Smooth muscle cell (in vitro differentiated cells): ENCODE measurements around the gene FKBP2. TPM values are rescaled to one million over a fixed set of nuclear protein-coding genes. Genes with fewer than 3 reads are reported as not detected.
A peak's percentile ranks its signal among the peaks of the same experiment; 100 is the strongest.

Experiments
- DNase-seq: peaks from one replicate; lab custom pipeline; 2025; ENCODE audit not compliant: unreplicated experiment; lab: John Stamatoyannopoulos, UW
- H2AFZ ChIP-seq: fragments of 200-600 bp; sonication (generic); 2 replicates; pipeline ENCODE4 v1.6.0; 2016; ENCODE audit warnings: antibody characterized with exemption, low read depth, mild to moderate bottlenecking
- H3F3A ChIP-seq: fragments of 200-600 bp; sonication (generic); 2 replicates; pipeline ENCODE4 v1.6.0; 2017; ENCODE audit warnings: antibody characterized with exemption, low read depth
- H3K27ac ChIP-seq: fragments of 200-600 bp; sonication (generic); 2 replicates; pipeline ENCODE4 v1.5.1; 2016; ENCODE audit warnings: low read depth, mild to moderate bottlenecking
- H3K27me3 ChIP-seq: fragments of 200-600 bp; sonication (generic); 2 replicates; pipeline ENCODE4 v1.6.1; 2016; ENCODE audit warnings: low read depth, mild to moderate bottlenecking
- H3K36me3 ChIP-seq: fragments of 200-600 bp; sonication (generic); 2 replicates; pipeline ENCODE4 v1.5.1; 2016; ENCODE audit warnings: low read depth
- H3K4me1 ChIP-seq: fragments of 200-600 bp; sonication (generic); 2 replicates; pipeline ENCODE4 v1.5.1; 2016; ENCODE audit warnings: low read depth
- H3K4me2 ChIP-seq: fragments of 200-600 bp; sonication (generic); 2 replicates; pipeline ENCODE4 v1.6.0; 2016; ENCODE audit warnings: mild to moderate bottlenecking
- H3K4me3 ChIP-seq: fragments of 200-600 bp; sonication (generic); 2 replicates; pipeline ENCODE4 v1.5.1; 2016; ENCODE audit warnings: mild to moderate bottlenecking
- H3K79me2 ChIP-seq: fragments of 200-600 bp; sonication (generic); 2 replicates; pipeline ENCODE4 v1.6.0; 2016; ENCODE audit warnings: low read depth, mild to moderate bottlenecking
- H3K9ac ChIP-seq: fragments of 200-600 bp; sonication (generic); 2 replicates; pipeline ENCODE4 v1.6.0; 2016; ENCODE audit warnings: low read depth
- H3K9me3 ChIP-seq: fragments of 200-600 bp; sonication (generic); replicated peaks from 2 replicates; pipeline ENCODE4 v1.5.1; 2016; ENCODE audit warnings: low read depth
- H4K20me1 ChIP-seq: fragments of 200-600 bp; sonication (generic); 2 replicates; pipeline ENCODE4 v1.6.0; 2016; ENCODE audit warnings: low read depth
- CTCF ChIP-seq: fragments of 200-600 bp; sonication (generic); IDR thresholded peaks from 2 replicates; pipeline ENCODE4 v1.5.1; 2017; ENCODE audit warnings: borderline replicate concordance, mild to moderate bottlenecking, antibody characterized with exemption; ENCODE audit not compliant: insufficient read depth, poor library complexity, severe bottlenecking
- WGBS: methylation state at CpG from one replicate; pipeline ENCODE4 v1.1.7; 2016; ENCODE audit warnings: low lambda C conversion rate; 5-methylcytosine and 5-hydroxymethylcytosine counted together
- polyA plus RNA-seq: library from polyadenylated mRNA; unstranded; fragments of >200 nt; fragmentation: Nextera tagmentation; extraction: Ambion mirVana; gene quantifications from 2 replicates; pipeline ENCODE4 v1.2.1, GENCODE V29; 2016
- total RNA-seq: library from RNA; depleted of rRNA; stranded (reverse); fragments of >200 nt; gene quantifications from 2 replicates; pipeline ENCODE4 v1.2.3, GENCODE V29; 2014

The FKBP2 gene
- total and polyA plus RNA-seq, 2 experiments from 2014 or later: 51.3 to 231 TPM

- 4% methylated on average over 25 of the region's 80 CpGs for WGBS
- peaks cover 4% of the 10 kb centered on the region for H4K20me1 ChIP-seq
- no peaks in the 10 kb centered on the region for H3K9me3 ChIP-seq
- H3F3A ChIP-seq: peaks cover 13% of the 10 kb centered on the region
- TF ChIP-seq CTCF: no peak
- H3K4me1 ChIP-seq: peaks cover 5% of the 10 kb centered on the region
- DNase-seq: no peak
- H2AFZ ChIP-seq: no peak overlapping the region
- no peaks in the 10 kb centered on the region for H3K27me3 ChIP-seq
- peak overlapping the region; percentile 72 for H3K4me3 ChIP-seq
- H3K27ac ChIP-seq: no peak overlapping the region
- no peaks in the 10 kb centered on the region for H3K36me3 ChIP-seq
- no peak overlapping the region for H3K9ac ChIP-seq
- H3K79me2 ChIP-seq: peaks cover 6% of the 10 kb centered on the region
- H3K4me2 ChIP-seq: peak overlapping the region; percentile 93
Observed at GRCh38 chr11:64234647-64235379, 6.1 kb upstream of the FKBP2 start.

GRCh38 chr11:64235437-64236161 lies 5.3 kb upstream of the FKBP2 start:
- Histone ChIP-seq H3K27ac (no peak overlapping the region), H2AFZ (no peak overlapping the region), H3K27me3 (no peaks in the 10 kb centered on the region), H3F3A (peaks cover 13% of the 10 kb centered on the region), H3K4me2 (peak overlapping the region; percentile 93), H3K9me3 (no peaks in the 10 kb centered on the region), H3K4me1 (peaks cover 10% of the 10 kb centered on the region), H4K20me1 (peaks cover 4% of the 10 kb centered on the region), H3K79me2 (peaks cover 6% of the 10 kb centered on the region), H3K4me3 (peak overlapping the region; percentile 72), H3K36me3 (no peaks in the 10 kb centered on the region), H3K9ac (no peak overlapping the region)
- DNase-seq: no peak
- 97% methylated on average over 12 of the region's 12 CpGs for WGBS
- no peak for TF ChIP-seq CTCF

- Histone ChIP-seq H4K20me1 (peaks cover 10% of the 10 kb centered on the region), H3K4me2 (no peak overlapping the region), H3K9me3 (no peaks in the 10 kb centered on the region), H3K4me1 (peaks cover 7% of the 10 kb centered on the region), H3K79me2 (peaks cover 1% of the 10 kb centered on the region), H3F3A (peaks cover 13% of the 10 kb centered on the region), H3K4me3 (no peak overlapping the region), H3K36me3 (no peaks in the 10 kb centered on the region), H3K27ac (no peak overlapping the region), H3K9ac (no peak overlapping the region), H3K27me3 (no peaks in the 10 kb centered on the region), H2AFZ (no peak overlapping the region)
- no peak for TF ChIP-seq CTCF
- WGBS: 91% methylated on average over 12 of the region's 12 CpGs
- no peak for DNase-seq
Observed at GRCh38 chr11:64237484-64237951, 3.4 kb upstream of the FKBP2 start.
